ENCODE data around the gene SLC41A1. TPM values are rescaled to one million over a fixed set of nuclear protein-coding genes. Genes with fewer than 3 reads are reported as not detected.
A peak's percentile ranks its signal among the peaks of the same experiment; 100 is the strongest.

SLC41A1 gene
- total and polyA plus RNA-seq, 7 donors = 19.8 to 87.7 (median 54.1) TPM

DNA sequence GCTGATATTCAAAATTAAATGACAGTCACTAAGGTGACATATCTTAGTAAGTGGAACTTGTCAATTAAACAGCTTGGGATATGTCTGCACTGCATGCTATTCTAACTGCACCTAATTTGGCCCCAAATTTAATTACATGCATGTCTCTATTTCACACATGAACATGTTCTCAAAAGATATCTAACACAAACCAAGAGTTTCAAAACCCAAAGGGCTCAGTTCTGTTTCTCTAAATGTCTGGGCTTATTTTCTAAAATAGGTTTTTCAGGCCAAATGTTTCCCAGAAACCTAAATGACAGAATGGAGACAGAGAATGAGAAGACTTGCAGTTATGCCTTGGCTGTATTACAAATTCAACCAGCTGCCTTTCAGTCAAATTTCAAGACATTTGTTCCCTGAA, 49.0 kb downstream of the SLC41A1 start:
- Histone ChIP-seq H3K27me3 (ENCODE audit: insufficient read depth in 3 of 3, low read length in 2 of 3) (no peaks in the 10 kb centered on the region), H3K4me3 (no peak overlapping the region), H3K4me1 (no peaks in the 10 kb centered on the region), H3K9me3 (no peaks in the 10 kb centered on the region), H3K36me3 (ENCODE audit: insufficient read depth in 1 of 2, low read depth in 1 of 2) (no peaks in the 10 kb centered on the region), H3K27ac (no peak overlapping the region)
- DNase-seq (no peak), ATAC-seq (no peak)
- intact Hi-C loops (cut with DNase I) = no loop called here
- TF ChIP-seq, protein P1, sequence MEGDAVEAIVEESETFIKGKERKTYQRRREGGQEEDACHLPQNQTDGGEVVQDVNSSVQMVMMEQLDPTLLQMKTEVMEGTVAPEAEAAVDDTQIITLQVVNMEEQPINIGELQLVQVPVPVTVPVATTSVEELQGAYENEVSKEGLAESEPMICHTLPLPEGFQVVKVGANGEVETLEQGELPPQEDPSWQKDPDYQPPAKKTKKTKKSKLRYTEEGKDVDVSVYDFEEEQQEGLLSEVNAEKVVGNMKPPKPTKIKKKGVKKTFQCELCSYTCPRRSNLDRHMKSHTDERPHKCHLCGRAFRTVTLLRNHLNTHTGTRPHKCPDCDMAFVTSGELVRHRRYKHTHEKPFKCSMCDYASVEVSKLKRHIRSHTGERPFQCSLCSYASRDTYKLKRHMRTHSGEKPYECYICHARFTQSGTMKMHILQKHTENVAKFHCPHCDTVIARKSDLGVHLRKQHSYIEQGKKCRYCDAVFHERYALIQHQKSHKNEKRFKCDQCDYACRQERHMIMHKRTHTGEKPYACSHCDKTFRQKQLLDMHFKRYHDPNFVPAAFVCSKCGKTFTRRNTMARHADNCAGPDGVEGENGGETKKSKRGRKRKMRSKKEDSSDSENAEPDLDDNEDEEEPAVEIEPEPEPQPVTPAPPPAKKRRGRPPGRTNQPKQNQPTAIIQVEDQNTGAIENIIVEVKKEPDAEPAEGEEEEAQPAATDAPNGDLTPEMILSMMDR (IDR thresholded peaks at IDR 0.05) = no peak

DNA sequence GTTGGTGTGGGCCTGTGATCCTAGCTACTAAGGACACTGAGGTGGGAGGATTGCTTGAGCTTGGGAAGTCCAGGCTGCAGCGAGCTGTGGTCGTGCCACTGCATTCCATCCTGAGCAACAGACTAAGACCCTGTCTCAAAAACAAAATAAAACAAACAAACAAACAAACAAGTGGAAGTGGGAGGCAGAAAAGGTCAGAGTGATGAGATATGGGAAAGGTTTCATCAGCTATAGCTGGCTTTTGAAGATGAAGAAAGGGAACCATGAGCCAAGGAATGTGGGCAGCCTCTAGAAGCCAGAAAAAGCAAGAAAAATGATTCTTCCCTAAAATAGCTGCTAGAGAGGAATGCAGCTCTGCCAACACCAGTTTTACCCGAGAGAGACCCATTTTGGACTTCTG, 52.4 kb downstream of the SLC41A1 start:
- DNase-seq (no peak), ATAC-seq (no peak)
- TF ChIP-seq, protein P1 (IDR thresholded peaks at IDR 0.05) = no peak
- H3K36me3 ChIP-seq (ENCODE audit: insufficient read depth in 1 of 2, low read depth in 1 of 2) = no peaks in the 10 kb centered on the region
- no peaks in the 10 kb centered on the region for H3K4me1 ChIP-seq
- H3K27ac ChIP-seq = no peak overlapping the region
- H3K4me3 ChIP-seq = no peak overlapping the region
- H3K27me3 ChIP-seq (ENCODE audit: insufficient read depth in 3 of 3, low read length in 2 of 3) = no peaks in the 10 kb centered on the region
- no peaks in the 10 kb centered on the region for H3K9me3 ChIP-seq
- intact Hi-C loops (cut with DNase I) = no loop called here
- WGBS, 3 donors = 76 to 84% (median 78%) methylated on average over 3 of the region's 3 CpGs

DNA sequence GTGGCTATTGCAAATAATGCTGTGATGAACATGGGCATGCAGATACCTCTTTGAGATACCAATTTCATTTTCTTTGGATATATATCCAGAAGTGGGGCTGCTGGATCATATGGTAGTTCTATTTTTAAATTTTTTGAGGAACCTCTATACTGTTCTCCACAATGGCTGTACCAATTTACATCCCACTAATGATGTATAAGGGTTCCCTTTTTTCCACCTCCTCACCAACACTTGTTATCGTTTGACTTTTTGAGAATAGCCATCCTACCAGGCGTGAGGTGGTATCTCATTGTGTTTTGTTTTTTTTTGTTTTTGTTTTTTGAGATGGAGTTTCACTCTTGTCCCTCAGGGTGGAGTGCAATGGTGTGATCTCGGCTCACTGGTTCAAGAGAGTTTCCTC, 56.4 kb downstream of the SLC41A1 start:
- Histone ChIP-seq H3K36me3 (ENCODE audit: insufficient read depth in 1 of 2, low read depth in 1 of 2) (no peaks in the 10 kb centered on the region), H3K4me3 (no peak overlapping the region), H3K4me1 (no peaks in the 10 kb centered on the region), H3K9me3 (no peaks in the 10 kb centered on the region), H3K27ac (no peak overlapping the region), H3K27me3 (ENCODE audit: insufficient read depth in 3 of 3, low read length in 2 of 3) (no peaks in the 10 kb centered on the region)
- TF ChIP-seq, protein P1 (IDR thresholded peaks at IDR 0.05) = no peak
- intact Hi-C loops (cut with DNase I) = no loop called here
- ATAC-seq (no peak), DNase-seq (no peak)
- 90 to 97% (median 91%) methylated on average over 3 of the region's 3 CpGs for WGBS, 3 donors

DNA sequence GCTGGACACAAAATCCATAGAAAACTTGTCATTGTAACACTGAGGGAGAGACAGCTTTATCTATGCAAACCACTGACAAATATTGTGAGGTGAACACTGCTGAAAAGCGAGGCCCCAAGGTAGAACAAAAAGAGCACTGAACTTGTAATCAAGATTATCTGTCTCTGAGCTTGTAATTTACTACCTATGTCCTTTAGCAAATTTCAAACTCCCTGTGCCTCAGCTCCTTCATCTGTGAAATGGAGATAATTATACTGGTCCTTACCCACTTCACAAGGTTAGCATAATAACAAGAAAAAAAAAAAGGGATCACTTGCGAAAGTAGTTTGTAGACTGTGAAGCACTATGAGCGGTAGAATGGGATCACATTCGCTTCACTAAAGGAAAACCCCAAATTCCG, 58.1 kb downstream of the SLC41A1 start:
- DNase-seq = no peak
- H3K36me3 ChIP-seq (ENCODE audit: insufficient read depth in 1 of 2, low read depth in 1 of 2) = no peaks in the 10 kb centered on the region
- no peak overlapping the region for H3K27ac ChIP-seq
- WGBS, 3 donors = 72 to 79% (median 78%) methylated on average over 5 of the region's 5 CpGs
- no peak overlapping the region for H3K4me3 ChIP-seq
- H3K9me3 ChIP-seq = no peaks in the 10 kb centered on the region
- TF ChIP-seq, protein P1 (IDR thresholded peaks at IDR 0.05) = no peak
- no peaks in the 10 kb centered on the region for H3K4me1 ChIP-seq
- H3K27me3 ChIP-seq (ENCODE audit: insufficient read depth in 3 of 3, low read length in 2 of 3) = no peaks in the 10 kb centered on the region
- ATAC-seq = no peak
- intact Hi-C loops (cut with DNase I) = no loop called here

DNA sequence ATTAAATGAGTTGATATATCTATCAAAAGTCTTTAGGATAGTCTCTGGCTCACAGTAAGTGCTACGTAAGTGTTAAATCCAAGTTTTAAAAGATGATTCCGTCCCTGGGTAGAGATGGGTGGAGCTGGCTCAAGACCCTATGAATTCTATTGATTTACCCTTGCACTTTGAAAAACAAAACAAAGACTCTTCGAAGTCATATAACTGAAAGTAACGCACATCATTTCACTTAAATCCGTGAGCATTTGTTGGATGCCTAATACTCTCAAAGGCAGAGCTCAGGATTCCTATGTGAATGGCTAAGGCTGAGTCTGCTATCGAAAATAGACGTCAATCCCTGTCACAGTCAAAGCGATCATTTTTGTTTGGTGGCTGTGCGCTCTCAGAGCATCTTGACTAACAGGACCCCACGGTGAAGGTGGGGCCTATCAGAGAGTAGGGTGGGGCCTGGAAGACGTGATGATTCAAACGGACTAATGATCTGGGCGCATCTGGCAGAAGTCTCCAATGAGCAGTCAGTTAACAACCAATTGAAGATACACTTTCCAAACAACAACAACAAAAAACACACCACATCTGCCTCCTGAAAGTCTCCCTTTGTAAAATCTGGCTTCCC, 61.9 kb downstream of the SLC41A1 start:
- H3K36me3 ChIP-seq (ENCODE audit: insufficient read depth in 1 of 2, low read depth in 1 of 2) = no peaks in the 10 kb centered on the region
- no peaks in the 10 kb centered on the region for H3K27me3 ChIP-seq (ENCODE audit: insufficient read depth in 3 of 3, low read length in 2 of 3)
- WGBS, 3 donors = 76 to 82% (median 78%) methylated on average over 13 of the region's 13 CpGs
- ATAC-seq (no peak), DNase-seq (no peak)
- peak overlapping the region; percentile 77 for H3K4me3 ChIP-seq
- H3K9me3 ChIP-seq = no peaks in the 10 kb centered on the region
- H3K4me1 ChIP-seq = peaks cover 21% of the 10 kb centered on the region
- intact Hi-C loops (cut with DNase I) = no loop called here
- no peak overlapping the region for H3K27ac ChIP-seq
- TF ChIP-seq, protein P1 (IDR thresholded peaks at IDR 0.05) = no peak
